ENCODE data around the gene SRGAP3. TPM values are rescaled to one million over a fixed set of nuclear protein-coding genes. Genes with fewer than 3 reads are reported as not detected.

Gene SRGAP3
- total RNA-seq, 6 experiments from 2014 or later = 1.8 to 5.2 (median 3.1) TPM

- Histone ChIP-seq H3K27me3 (no peaks in the 10 kb centered on the region), H3K9me3 (no peaks in the 10 kb centered on the region), H3K27ac (no peak overlapping the region), H3K36me3 (no peaks in the 10 kb centered on the region), H3K4me3 (no peak overlapping the region), H3K4me1 (no peaks in the 10 kb centered on the region)
- WGBS (ENCODE audit: insufficient coverage, low coverage, low lambda C conversion rate, missing lambda C conversion rate) = 83% methylated on average over 1 of the region's 1 CpG
- DNase-seq (no peak), ATAC-seq (no peak)
- intact Hi-C loops (cut with DNase I) = no loop called here
- no peak for TF ChIP-seq POLR2A (IDR thresholded peaks at IDR 0.05)
- no peak for TF ChIP-seq CTCF (IDR thresholded peaks at IDR 0.05)
Measured at GRCh38 chr3:9156604-9157003, 92.8 kb downstream of the SRGAP3 start.

GRCh38 chr3:9155028-9155427 lies 94.4 kb downstream of the SRGAP3 start:
- TF ChIP-seq CTCF (IDR thresholded peaks at IDR 0.05) = no peak
- no peak for TF ChIP-seq POLR2A (IDR thresholded peaks at IDR 0.05)
- Histone ChIP-seq H3K27me3 (no peaks in the 10 kb centered on the region), H3K4me3 (no peak overlapping the region), H3K27ac (no peak overlapping the region), H3K4me1 (no peaks in the 10 kb centered on the region), H3K36me3 (no peaks in the 10 kb centered on the region), H3K9me3 (no peaks in the 10 kb centered on the region)
- DNase-seq (no peak), ATAC-seq (no peak)
- intact Hi-C loops (cut with DNase I) = no loop called here
- 69% methylated on average over 4 of the region's 4 CpGs for WGBS (ENCODE audit: insufficient coverage, low coverage, low lambda C conversion rate, missing lambda C conversion rate)

- Histone ChIP-seq H3K27ac (no peak overlapping the region), H3K4me3 (no peak overlapping the region), H3K27me3 (no peaks in the 10 kb centered on the region), H3K9me3 (no peaks in the 10 kb centered on the region), H3K4me1 (no peaks in the 10 kb centered on the region), H3K36me3 (no peaks in the 10 kb centered on the region)
- intact Hi-C loops (cut with DNase I) = no loop called here
- ATAC-seq (no peak), DNase-seq (no peak)
- WGBS (ENCODE audit: insufficient coverage, low coverage, low lambda C conversion rate, missing lambda C conversion rate) = 76% methylated on average over 13 of the region's 14 CpGs
- no peak for TF ChIP-seq CTCF (IDR thresholded peaks at IDR 0.05)
- no peak for TF ChIP-seq POLR2A (IDR thresholded peaks at IDR 0.05)
Measured at GRCh38 chr3:9153904-9154619, 95.4 kb downstream of the SRGAP3 start.

GRCh38 chr3:9151240-9151639 lies 98.2 kb downstream of the SRGAP3 start:
- ATAC-seq (no peak), DNase-seq (no peak)
- H3K36me3 ChIP-seq = no peaks in the 10 kb centered on the region
- 81% methylated on average over 7 of the region's 8 CpGs for WGBS (ENCODE audit: insufficient coverage, low coverage, low lambda C conversion rate, missing lambda C conversion rate)
- H3K4me1 ChIP-seq = no peaks in the 10 kb centered on the region
- no peak overlapping the region for H3K27ac ChIP-seq
- no peaks in the 10 kb centered on the region for H3K9me3 ChIP-seq
- H3K27me3 ChIP-seq = no peaks in the 10 kb centered on the region
- intact Hi-C loops (cut with DNase I) = no loop called here
- no peak overlapping the region for H3K4me3 ChIP-seq
- TF ChIP-seq POLR2A (IDR thresholded peaks at IDR 0.05) = no peak
- no peak for TF ChIP-seq CTCF (IDR thresholded peaks at IDR 0.05)
